Activated naive CD4-positive, alpha-beta T cell treated with Interleukin-2 at 50 U/mL for 16 hours (primary cell): Measurements from ENCODE around the gene SLC27A6.

Source experiments
- DNase-seq: peaks from one replicate; pipeline ENCODE4 v3.0.0-alpha.2; 2020

Gene SLC27A6

DNA sequence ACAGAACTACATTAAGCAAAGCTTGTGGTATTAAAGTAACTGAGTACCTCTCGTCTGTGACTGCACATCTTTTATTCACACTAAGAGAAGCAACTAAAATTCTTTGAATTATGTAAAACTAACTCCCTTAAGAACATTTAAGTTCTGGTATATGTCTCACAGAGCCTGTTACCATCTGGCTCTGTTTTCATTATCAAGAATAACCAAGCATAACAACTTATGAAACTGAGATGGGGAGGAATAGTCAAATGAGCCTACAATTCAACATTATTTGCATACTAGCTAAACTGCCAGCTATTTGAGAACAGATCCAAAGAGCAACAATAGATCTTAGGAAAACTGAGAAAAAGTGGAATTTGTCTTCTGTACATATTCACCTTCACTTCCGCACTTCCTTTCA, 104.0 kb downstream of the SLC27A6 start:
- no peak for DNase-seq

DNA sequence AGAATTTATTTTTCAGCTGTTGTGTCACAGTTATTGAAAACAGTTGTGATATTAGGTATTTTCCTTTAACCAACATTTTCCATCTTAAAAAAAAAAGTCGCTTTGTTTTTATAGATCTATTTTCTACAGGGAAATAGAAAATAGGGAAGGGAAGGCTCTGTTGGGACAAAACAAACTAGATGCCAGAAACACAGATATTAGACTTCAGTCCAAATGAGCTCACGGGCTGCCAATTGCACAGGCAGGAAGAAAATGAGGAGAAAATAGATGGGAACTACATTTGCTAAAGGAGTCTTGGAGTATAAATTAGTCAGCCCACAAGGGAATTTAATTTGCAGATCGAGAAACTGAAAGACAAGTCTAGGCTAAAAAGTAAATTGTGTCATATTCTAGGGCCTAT, 107.8 kb downstream of the SLC27A6 start:
- no peak for DNase-seq

GRCh38 chr5:129074903-129075302, 109.6 kb downstream of the SLC27A6 start:
- DNase-seq, result no peak

DNA sequence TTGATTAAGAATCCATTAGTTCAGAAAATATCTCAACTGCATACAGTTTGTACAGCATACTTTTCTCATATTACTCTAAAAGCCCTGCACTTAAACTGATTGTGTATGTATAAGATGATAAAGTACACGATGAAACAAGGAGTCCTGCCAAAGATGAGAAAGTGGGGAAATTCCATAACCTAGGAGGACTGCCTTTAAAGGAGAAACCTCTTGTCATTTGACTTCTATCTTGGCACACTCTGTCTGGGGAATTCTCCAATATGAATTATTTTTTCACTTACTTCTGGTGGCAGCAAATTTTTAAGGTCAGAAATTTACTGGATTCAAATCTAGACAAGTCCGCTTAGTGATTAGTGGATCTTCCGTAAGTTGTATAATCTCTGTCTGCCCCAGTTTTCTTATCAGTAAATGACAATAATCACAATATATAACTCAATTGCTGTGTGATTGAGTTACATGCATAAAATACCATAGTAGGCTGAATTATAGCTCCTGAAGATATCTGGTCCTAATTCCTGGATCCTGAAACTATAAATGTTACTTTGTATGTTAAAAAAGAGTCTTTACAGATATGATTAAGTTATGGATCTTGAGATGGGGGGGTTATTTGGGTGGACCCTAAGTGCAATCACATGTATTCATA, 112.3 kb downstream of the SLC27A6 start:
- DNase-seq, result no peak

GRCh38 chr5:129078247-129078646, 113.0 kb downstream of the SLC27A6 start:
- no peak for DNase-seq

- no peak for DNase-seq
Measured at GRCh38 chr5:129078660-129079059, 113.4 kb downstream of the SLC27A6 start.

DNA sequence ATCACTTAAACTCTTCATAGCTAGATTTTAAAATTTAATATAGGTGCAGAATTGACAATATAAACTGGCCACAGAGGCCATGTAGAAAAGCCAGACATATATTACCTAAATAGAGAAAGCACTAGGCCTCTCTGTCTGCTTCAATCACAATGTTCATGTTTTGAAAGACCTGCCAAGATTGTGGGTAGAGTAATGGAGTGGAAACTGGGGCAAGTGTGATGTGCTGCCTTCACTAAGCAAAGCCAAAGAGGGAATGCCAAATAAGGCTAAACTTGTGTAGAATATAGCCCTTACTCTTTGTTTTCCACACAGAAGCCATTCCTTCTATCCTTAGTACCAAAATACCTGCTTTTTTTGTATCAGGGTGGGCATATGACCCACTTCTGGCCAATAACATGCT, 114.2 kb downstream of the SLC27A6 start:
- DNase-seq, result no peak

- no peak for DNase-seq
Measured at GRCh38 chr5:129080766-129081165, 115.5 kb downstream of the SLC27A6 start.

DNA sequence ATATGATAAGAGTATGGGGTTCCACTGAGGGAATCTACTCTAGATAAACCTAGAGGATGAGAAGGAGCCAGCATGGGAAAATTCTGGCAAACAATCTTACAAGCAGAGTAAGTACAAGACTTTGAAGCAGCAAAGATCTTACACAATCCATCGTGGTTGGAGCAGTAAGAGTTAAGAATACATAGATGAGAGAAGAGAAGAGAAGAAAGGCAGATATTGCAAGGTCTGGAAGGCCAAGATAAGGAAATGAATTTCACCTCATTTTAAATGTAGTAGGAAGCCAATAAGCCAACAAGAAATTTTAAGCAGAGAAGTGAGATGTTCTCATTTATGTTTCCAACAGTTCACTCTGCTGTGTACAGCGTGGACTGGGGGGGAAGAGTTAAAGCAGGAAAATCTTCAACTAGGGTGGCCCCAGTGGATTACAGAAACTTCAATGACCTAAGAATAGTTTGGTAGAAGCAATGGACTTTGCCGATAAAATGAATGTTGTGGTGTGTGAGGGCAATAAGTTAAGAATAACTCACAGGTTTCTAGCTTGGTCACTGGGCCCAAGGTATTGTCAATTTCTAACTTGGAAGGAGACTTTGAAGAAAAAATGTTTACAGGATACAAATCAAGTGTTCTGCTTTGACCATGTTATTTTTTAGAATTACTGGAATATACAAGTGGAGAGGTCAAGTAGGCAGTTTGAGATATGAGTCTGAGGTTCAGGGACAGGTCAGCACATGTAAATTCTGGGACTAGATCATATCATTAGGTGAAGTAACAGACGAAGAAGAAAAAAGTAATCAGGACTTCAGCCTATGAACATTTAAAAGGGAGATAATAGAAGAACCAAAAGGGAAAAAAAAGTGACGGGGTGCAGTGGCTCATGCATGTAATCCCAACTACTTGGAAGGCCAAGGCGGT, 117.2 kb downstream of the SLC27A6 start:
- DNase-seq, result no peak
